Measurements from ENCODE around the gene GAS2.
"Not testable (repeated sequence)": the region's sequence is repeated elsewhere in the genome, so short reads cannot be mapped to it uniquely, and the experiment has no call there.

The GAS2 gene

DNA sequence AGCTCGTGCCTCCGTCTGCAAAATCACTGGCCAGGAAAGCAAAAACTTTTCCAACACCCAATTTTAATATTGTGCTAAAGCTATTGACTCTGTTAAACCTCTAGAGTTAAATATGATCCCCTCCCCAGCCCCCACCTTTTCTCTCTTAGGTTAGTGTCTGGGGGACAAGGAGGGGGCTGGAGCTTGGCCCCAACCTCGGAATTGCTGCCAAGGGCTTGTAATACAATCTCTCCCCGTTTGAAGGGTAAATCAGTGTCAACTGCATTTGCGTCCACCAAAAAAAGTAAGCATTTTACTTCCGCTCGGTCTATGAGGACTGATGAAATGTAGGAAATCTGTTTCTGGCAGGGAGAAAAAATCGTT is at the start of gene GAS2:
TSS of gene GAS2 (plus strand) at position 287 of the 363 bp plus-strand sequence. CDS start 8,259 bp downstream, outside the sequence.
- no peak for DNase-seq
- in situ Hi-C loops (cut with MboI; ENCODE audit: low pct_unique_long_range_greater_than_20kb, low sequenced_read_pairs) = no loop called here

DNA sequence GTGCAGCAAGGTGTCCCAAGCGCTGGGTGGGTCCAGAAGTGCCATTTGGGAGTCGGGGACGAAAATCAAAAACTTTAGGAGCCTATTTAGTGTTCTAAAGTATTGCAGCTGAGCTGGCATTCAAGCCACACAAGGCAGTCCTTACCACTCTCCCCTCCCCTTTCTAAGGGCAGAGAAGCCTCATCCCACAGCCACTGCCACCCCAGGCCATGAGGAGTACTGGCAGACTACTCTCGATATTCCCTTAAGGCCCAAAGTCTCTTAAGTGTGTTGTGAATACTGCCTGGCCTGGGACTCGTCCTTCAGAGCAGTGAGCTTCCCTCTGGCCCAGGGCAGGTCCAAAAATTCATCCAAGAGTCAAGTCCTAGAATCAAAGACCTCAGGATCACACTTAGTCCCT is 48.5 kb upstream of the GAS2 start:
- in situ Hi-C loops (cut with MboI; ENCODE audit: low pct_unique_long_range_greater_than_20kb, low sequenced_read_pairs) = no loop called here
- no peak for DNase-seq

DNA sequence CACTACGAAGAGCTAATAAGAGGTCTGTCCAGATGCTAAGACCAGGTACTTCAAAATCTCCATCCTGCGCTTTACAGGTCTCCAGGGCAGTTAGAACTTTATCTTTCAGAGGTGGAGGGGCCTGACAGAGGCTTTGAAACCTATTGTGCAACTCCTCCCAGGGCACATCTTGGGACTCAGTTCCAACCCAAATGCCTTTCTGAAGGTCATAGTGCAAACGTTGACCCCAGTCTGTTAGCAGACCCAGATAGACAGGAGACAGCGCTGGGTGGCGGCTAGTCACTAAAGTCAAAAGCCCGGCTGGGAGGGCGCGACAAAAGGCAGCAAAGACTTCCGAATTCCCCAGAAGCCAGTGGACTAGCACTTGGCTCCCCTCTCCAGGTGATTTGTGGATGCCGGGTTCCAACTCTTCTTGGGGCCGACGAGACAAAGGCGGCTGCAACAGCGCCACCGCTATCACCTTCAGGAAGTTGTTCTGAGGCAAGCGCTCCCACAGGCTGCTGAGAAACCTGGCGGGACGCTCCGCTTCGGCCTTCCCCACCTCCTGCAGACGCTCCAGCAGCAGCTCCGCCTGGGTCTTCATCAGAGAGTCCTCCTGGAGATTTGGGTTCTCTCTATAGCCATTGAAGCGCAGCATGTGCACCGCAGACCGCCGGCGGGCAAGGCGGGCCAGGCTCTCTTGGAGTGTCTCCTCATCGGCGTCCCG is 41.5 kb upstream of the GAS2 start:
- DNase-seq = peak; percentile 68
- in situ Hi-C loops (cut with MboI; ENCODE audit: low pct_unique_long_range_greater_than_20kb, low sequenced_read_pairs) = no loop called here

DNA sequence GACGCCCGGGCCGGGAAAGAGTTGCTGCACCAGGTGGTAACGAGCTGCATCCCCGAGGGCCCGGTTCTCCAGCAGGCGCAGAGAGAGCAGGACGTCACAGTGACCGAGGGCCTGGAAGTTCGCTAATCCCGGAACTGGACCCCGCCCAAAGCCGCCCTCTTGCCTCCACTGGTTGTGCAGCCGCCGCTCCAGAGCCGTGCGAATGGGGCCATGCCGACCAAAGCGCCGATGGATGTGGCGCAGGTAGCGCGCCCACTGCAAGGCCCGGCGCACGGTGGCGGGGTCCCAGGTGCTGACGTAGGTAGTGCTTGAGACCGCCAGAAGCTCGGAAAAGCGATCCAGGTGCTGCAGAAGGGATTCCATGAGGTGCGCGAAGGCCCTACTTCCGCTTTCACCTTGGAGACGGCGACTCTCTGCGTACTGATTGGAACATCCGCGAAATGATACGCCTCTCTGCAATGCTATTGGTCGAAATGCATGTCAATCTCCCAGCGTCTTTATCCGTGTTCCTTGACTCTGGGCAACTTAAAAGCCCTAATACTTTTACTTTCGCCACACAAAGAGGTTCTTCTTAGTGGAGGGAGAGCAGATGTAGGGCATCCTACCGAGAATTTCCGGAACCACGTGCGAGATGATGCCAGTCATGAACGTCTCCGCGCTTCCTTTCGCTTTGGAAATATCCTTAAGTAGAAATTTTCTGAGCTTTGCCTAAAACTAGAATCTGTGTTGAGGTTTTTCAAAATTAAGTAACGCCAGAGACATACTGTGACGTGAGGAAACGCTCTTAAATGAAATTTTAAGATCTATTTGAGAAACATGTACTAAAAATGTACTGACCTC is 40.7 kb upstream of the GAS2 start, which contains the start of gene FANCF:
TSS of gene FANCF (minus strand) at position 376 of the 840 bp plus-strand sequence. CDS start at position 363, 13 bp downstream.
- in situ Hi-C loops (cut with MboI; ENCODE audit: low pct_unique_long_range_greater_than_20kb, low sequenced_read_pairs) = no loop called here

DNA sequence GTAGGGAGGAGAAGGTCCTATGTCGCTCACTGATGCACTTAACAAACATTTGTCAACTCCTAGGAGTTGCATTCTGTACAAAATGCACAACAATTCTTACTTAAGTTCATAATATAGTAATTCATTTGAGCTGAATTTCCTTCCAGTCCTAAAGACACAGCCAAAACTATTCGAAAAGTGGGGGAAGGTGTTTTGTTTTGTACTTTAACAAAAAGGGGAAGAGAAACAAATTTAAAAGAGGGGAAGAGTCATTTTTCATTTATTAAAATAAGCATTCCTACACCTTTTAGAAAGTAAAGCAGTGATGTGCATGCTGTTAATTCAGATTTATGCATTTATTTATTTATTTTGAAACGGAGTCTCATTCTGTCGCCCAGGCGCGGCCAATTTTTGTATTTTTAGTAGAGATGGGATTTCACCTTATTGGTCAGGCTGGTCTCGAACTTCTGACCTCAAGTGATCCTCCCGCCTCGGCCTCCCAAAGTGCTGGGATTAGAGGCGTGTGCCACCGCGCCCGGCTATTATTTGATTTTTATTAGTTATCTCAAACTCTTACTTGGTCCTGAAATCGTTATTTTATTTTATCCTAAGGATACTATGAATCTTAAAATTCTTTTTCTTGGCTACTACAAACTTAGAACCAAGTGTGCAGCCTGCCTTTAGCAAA is 39.7 kb upstream of the GAS2 start:
- in situ Hi-C loops (cut with MboI; ENCODE audit: low pct_unique_long_range_greater_than_20kb, low sequenced_read_pairs) = no loop called here
- DNase-seq = no peak

More for the DNA sequence above, 40.7 kb upstream of the GAS2 start, which contains the start of gene FANCF:
- peak; percentile 96 for DNase-seq

DNA sequence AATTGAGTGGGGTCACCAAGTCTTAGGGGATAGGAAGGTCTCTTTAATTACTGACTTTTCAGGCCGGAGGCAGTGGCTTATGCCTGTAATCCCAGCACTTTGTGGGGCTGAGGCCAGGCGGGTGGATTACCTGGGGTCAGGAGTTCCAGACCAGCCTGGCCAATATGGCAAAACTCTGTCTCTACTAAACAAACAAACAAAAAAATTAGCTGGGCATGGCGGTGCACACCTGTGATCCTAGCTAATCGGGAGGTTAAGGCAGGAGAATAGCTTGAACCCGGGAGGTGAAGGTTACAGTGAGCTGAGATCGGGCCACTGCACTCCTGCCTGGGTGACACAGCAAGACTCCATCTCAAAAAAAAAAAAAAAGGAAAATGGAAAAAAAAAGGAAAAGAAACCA is 39.0 kb upstream of the GAS2 start:
- DNase-seq = no peak
- in situ Hi-C loops (cut with MboI; ENCODE audit: low pct_unique_long_range_greater_than_20kb, low sequenced_read_pairs) = no loop called here

DNA sequence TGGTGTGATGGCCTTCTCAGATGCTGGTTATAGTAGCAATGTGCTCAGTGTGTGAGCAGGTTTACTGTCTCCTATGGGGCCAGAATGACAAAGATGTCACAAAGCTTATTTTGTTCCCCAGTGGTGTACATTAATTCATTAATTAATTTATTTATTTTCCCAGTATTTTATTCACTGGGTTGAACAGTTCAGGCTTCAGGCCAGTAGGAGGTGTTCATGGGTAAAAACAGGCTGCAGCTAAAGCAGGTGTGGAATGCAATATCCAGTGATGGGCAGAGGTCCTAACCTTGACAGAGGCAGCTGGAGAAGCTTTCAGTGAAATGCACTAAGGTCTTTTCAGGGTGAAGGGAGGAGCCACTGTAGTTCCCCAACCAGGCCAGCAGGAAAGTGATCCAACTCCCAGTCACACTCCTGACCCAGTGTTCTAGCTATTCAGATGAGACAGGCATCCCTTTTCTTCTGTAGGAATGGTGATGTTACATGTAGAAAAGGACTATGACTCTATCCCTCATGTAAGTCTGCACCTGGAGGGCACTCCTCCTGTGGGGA is 33.0 kb upstream of the GAS2 start:
- no peak for DNase-seq

DNA sequence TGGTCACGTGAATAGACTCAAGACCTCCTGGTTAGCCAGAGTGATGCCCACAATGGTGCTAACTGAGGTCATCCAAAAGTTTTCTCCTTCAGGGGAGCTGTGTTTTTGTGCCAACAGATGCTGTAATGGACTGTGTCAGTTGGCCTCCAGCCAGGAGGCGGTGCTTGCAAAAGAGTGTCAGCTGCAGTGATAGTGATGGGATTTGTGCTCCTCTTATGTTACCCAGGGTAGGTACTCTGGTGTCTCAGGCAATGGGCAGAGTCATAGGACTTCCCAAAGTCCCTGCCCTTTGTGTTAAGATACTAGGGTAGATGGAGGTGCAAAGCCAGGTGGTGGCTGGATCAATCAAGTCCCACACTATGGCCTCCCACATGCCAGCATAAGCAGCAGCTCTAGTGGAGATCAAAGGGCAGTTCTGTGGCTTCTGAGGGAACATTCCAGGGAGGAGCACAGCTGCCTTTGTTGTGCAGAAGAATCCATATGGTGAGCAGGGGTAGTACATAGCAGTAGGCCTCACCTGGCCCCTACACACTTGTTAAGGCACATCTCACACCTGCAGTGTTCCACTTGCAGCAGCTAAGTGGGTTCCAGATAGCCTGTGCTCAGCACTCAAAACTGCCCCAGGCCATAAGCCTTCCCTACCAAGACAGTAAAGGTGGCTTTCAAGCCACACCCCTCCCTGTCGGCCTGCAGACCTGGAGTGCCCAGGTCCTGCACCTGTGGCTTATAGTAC is 31.3 kb upstream of the GAS2 start:
- in situ Hi-C loops (cut with MboI; ENCODE audit: low pct_unique_long_range_greater_than_20kb, low sequenced_read_pairs) = no loop called here
- no peak for DNase-seq

More for the DNA sequence above, 33.0 kb upstream of the GAS2 start:
- in situ Hi-C loops (cut with MboI; ENCODE audit: low pct_unique_long_range_greater_than_20kb, low sequenced_read_pairs) = no loop called here

DNA sequence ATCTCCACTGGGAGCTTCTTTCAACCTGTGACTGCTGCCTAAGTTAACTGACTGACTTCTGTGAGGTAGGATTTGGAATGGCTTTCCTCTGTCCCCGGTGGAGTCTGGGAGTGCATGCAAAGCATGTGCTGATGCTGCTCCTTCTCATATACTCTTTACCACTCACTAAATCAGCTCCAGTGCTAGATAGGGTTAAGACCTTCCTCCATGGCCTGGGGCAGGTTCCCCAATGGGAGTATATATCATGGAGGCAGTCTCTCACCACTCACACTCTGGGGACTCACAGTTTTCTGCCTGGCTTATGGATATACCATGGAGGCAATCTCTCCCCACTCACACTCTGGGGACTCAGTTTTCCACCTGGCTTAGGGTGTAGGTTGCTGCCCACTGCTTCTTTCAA is 30.7 kb upstream of the GAS2 start:
- in situ Hi-C loops (cut with MboI; ENCODE audit: low pct_unique_long_range_greater_than_20kb, low sequenced_read_pairs) = no loop called here

DNA sequence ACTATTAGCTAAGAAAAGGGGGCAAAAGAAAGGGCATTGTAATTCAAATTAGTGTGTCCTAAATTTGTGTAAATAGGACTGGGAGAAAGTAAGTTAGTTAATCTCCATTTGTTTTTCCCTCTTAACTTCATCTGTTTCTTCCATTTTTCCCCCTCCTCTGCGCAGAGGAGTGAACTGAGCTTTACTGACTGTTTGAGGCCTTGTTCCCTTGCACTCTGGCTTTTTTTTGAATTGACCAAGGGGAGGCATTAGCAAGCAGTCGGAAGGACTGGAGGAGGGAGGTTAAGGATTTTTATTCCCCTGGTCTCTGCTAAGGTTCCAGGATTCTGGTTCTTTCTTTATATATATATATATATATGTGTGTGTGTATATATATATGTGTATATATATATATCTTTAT is 25.5 kb upstream of the GAS2 start:
- in situ Hi-C loops (cut with MboI; ENCODE audit: low pct_unique_long_range_greater_than_20kb, low sequenced_read_pairs) = no loop called here
- DNase-seq = no peak

More for the DNA sequence above, 30.7 kb upstream of the GAS2 start:
- no peak for DNase-seq

DNA sequence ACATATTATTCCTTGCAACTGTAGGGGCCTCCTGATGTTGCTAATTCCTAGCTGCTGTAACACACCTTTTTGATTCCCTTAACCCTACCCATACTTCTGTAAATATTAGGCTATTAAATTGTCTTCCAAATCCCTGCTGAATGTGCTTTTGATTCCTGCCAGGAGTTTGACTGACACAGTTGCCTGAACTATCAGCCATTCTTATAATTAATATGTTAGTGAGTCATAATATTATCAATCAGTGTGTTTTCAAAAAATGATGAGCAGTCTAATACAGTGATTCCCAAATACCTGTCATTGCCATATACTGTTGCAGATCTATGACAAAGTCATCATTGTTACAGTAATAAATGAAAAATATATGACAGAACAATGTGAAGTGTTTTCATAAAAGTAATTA is 24.9 kb upstream of the GAS2 start:
- in situ Hi-C loops (cut with MboI; ENCODE audit: low pct_unique_long_range_greater_than_20kb, low sequenced_read_pairs) = no loop called here
- DNase-seq = no peak

DNA sequence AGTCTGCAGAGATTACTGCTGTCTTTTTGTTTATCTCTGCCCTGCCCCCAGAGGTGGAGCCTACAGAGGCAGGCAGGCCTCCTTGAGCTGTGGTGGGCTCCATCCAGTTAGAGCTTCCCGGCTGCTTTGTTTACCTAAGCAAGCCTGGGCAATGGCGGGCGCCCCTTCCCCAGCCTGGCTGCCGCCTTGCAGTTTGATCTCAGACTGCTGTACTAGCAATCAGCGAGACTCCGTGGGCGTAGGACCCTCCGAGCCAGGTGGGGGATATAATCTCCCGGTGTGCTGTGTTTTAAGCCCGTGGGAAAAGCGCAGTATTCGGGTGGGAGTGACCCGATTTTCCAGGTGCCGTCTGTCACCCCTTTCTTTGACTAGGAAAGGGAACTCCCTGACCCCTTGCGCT is 14.1 kb upstream of the GAS2 start:
- in situ Hi-C loops (cut with MboI; ENCODE audit: low pct_unique_long_range_greater_than_20kb, low sequenced_read_pairs) = not testable (repeated sequence)

DNA sequence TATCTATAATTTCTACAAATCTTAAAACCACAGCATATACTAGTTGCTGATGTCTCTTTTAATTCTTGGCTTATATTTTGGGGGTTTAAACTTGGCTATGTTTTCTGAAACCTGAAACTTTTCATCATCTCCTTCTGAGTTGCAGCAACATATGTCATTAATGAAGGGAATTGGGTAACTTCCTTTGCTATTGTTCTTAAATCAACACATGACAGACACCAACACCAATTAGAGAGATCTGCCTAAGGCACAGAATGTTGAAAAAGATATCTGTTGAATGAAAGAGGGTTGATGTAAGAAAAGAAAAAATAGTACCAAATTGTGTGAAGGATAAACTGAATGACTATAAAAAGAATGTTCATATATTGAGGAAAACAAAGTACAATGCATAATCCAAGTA is 10.3 kb upstream of the GAS2 start:
- in situ Hi-C loops (cut with MboI; ENCODE audit: low pct_unique_long_range_greater_than_20kb, low sequenced_read_pairs) = no loop called here
- no peak for DNase-seq

More for the DNA sequence above, 14.1 kb upstream of the GAS2 start:
- not testable (repeated sequence) for DNase-seq

DNA sequence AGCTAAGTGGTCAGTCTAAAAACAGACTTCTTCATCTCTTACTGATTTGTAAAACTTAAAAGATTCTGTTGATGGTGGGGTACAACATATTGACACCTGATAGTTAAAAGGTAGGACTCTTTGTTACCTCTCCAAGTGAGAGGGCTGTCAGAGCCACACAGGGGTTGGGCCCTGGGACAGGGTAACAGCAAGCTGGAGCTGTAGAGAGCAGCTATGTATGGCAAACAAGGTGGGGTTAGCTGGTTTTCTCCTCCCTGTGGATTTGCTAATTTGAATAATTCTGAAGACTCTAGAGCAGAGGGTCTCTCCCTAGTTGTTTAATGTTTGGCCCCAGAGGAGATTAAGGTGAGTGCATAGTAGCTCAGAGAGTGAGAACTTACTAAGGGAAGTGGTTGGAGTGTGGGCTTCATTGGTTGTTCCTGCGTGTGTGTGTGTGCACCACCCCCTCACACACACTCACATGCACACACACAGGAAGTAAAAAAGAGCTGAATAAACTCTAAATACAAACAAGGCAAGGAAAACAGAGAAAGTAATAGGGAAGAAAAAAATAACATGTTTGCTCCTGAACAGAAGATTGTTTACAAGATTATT is 9.2 kb upstream of the GAS2 start:
- in situ Hi-C loops (cut with MboI; ENCODE audit: low pct_unique_long_range_greater_than_20kb, low sequenced_read_pairs) = no loop called here
- DNase-seq = no peak

DNA sequence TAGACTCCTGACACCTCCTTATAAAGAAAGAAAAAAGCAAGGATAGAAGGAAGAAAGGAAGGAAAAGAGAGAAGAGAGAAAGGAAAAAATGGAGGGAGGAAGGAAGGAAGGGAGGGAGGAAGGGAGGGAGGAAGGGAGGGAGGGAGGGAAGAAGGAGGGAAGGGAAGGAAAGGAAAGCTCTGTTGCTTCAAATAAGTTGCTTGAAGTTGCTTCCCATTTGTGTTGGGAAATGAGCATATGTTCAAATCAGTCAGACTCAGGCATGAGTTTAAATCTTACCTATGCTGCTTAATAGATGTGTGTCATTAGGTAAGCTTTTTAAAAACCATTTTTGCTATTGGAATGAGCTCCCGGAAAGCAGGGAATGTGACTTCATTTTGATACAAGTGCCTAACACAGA is 6.6 kb upstream of the GAS2 start:
- DNase-seq = no peak
- in situ Hi-C loops (cut with MboI; ENCODE audit: low pct_unique_long_range_greater_than_20kb, low sequenced_read_pairs) = no loop called here

DNA sequence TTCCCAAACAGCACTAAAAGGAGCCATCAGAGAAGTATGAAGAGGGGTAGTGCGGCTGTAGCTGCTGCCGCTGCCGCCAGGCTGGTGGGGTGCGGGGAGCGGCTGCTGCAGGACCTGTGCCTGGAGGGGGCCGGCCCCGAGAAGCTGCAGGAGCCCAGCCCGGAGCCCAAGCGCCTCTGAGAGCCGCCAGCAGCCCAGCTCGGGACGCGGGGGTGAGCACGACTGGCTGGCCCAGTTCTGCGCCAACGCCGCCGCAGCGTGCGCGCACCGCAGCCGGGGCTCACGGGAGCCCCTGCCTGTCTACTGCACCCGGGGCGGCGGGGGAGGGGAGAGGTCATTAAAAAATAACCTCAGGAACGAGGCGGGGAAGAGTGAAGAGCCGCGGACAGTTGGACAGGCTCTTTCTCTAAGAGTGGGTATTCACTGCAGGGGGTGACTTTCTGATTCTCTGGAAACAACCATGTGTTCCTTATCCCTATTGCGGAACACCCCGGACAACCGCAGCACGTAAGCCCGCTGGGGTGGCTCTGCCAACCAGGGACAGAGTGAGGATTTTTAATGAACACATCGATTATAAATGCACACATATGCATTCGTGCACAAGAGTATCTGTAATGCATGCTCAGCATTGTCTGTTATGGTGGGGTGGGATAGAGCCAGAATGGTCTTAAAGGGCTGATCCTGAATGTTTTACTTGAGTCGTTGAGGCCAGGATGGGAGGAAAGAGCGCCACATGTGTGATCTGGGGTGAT is 453 bp downstream of the GAS2 start:
- DNase-seq = no peak
- in situ Hi-C loops (cut with MboI; ENCODE audit: low pct_unique_long_range_greater_than_20kb, low sequenced_read_pairs) = no loop called here

DNA sequence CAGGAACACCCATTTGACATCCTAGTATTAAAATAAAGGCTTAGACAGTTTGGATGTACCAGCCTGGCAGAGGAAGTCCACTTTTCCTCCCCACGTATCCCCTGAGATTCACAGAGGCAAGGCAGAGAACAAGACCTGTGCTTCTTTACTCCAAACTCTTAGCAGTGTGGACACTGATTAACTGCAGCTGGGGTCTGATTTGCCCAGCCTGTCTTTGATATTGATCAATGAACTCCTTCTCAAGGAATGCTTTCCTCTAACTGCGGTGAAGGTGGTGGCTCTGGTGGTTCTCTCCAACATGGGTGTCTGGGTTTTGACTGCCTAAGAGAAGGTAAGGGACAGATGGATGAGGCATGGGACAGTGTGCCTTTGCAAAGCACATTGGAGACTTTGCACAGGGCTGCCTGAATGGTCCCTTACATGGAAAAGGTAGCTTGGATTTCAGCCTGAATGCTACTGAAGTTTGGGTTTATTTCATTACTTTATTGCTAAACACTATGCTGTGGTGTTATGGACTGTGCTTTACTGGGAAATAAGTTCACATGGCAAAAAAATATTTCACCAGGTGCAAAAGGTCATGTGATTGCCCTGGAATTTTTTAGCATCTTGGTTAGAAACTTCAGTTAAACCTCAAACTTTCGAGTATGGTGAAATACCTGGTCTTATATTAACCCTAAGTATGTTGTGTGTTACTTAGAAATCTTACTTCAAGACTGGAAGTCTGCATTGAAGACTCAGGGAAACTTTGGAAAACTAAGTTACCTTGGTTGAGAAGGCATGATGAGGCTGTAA is 1.8 kb downstream of the GAS2 start:
- in situ Hi-C loops (cut with MboI; ENCODE audit: low pct_unique_long_range_greater_than_20kb, low sequenced_read_pairs) = no loop called here
- no peak for DNase-seq
